Measurements from ENCODE around the gene RACGAP1. TPM values are rescaled to one million over a fixed set of nuclear protein-coding genes. Genes with fewer than 3 reads are reported as not detected.
A peak's percentile ranks its signal among the peaks of the same experiment; 100 is the strongest.
"Not testable (repeated sequence)": the region's sequence is repeated elsewhere in the genome, so short reads cannot be mapped to it uniquely, and the experiment has no call there.

The RACGAP1 gene
- total RNA-seq, 1 experiment from 2014 or later = 78.6 TPM

GRCh38 chr12:50005175-50005574 is 20.1 kb downstream of the RACGAP1 start:
- no peak for DNase-seq
- Histone ChIP-seq H3K4me1 (ENCODE audit: low read length) (peaks cover 45% of the 10 kb centered on the region), H3K79me2 (ENCODE audit: low read length) (peaks cover 64% of the 10 kb centered on the region), H3K9me2 (replicated peaks; ENCODE audit: insufficient read depth, low read length) (no peaks in the 10 kb centered on the region), H3K4me2 (ENCODE audit: low read depth, low read length, poor library complexity, severe bottlenecking) (no peak overlapping the region), H4K20me1 (ENCODE audit: insufficient read depth, low read depth, low read length) (no peaks in the 10 kb centered on the region), H2AFZ (ENCODE audit: low read length) (no peak overlapping the region), H3K9me3 (ENCODE audit: low read length) (no peaks in the 10 kb centered on the region), H3K4me3 (ENCODE audit: low read length) (no peak overlapping the region), H3K9ac (ENCODE audit: low read length) (no peak overlapping the region), H3K36me3 (ENCODE audit: insufficient read depth, low read length) (peaks cover 63% of the 10 kb centered on the region), H3K27me3 (ENCODE audit: low read length) (no peaks in the 10 kb centered on the region), H3K27ac (ENCODE audit: low read length) (0 out of 2 replicates have a peak overlapping the region, but pooled peaks have one; percentile 77)

GRCh38 chr12:50004696-50005095 is 20.6 kb downstream of the RACGAP1 start:
- Histone ChIP-seq H4K20me1 (ENCODE audit: insufficient read depth, low read depth, low read length) (no peaks in the 10 kb centered on the region), H3K9me3 (ENCODE audit: low read length) (no peaks in the 10 kb centered on the region), H3K27ac (ENCODE audit: low read length) (0 out of 2 replicates have a peak overlapping the region, but pooled peaks have one; percentile 13), H3K9ac (ENCODE audit: low read length) (no peak overlapping the region), H3K4me3 (ENCODE audit: low read length) (no peak overlapping the region), H3K9me2 (replicated peaks; ENCODE audit: insufficient read depth, low read length) (no peaks in the 10 kb centered on the region), H2AFZ (ENCODE audit: low read length) (no peak overlapping the region), H3K79me2 (ENCODE audit: low read length) (peaks cover 60% of the 10 kb centered on the region), H3K36me3 (ENCODE audit: insufficient read depth, low read length) (peaks cover 59% of the 10 kb centered on the region), H3K27me3 (ENCODE audit: low read length) (no peaks in the 10 kb centered on the region), H3K4me2 (ENCODE audit: low read depth, low read length, poor library complexity, severe bottlenecking) (no peak overlapping the region), H3K4me1 (ENCODE audit: low read length) (peaks cover 41% of the 10 kb centered on the region)
- DNase-seq = no peak

DNA sequence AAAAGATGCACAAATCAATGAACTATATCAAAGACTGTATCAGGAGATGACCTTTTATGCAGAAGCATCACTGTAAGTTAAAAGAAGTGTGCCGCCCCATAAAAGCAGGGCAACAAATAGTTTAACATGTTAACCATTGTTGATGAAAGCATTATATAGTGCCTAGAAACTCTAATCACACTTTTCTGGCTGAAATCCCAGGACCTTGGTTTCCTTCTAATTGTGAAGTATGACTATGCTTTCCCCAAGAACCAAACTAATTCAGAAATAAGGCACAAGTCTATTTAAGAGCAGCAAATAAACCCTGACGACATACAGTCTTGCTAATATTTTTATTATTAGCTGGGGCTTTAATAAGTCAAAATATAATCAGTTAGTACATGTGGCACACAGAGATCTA is 21.7 kb downstream of the RACGAP1 start:
- peaks cover 49% of the 10 kb centered on the region for H3K79me2 ChIP-seq (ENCODE audit: low read length)
- H3K4me2 ChIP-seq (ENCODE audit: low read depth, low read length, poor library complexity, severe bottlenecking) = no peak overlapping the region
- H3K27me3 ChIP-seq (ENCODE audit: low read length) = no peaks in the 10 kb centered on the region
- peaks cover 64% of the 10 kb centered on the region for H3K36me3 ChIP-seq (ENCODE audit: insufficient read depth, low read length)
- no peak overlapping the region for H3K27ac ChIP-seq (ENCODE audit: low read length)
- no peak overlapping the region for H3K9ac ChIP-seq (ENCODE audit: low read length)
- no peak for DNase-seq
- no peak overlapping the region for H3K4me3 ChIP-seq (ENCODE audit: low read length)
- no peaks in the 10 kb centered on the region for H4K20me1 ChIP-seq (ENCODE audit: insufficient read depth, low read depth, low read length)
- no peaks in the 10 kb centered on the region for H3K9me2 ChIP-seq (replicated peaks; ENCODE audit: insufficient read depth, low read length)
- peaks cover 35% of the 10 kb centered on the region for H3K4me1 ChIP-seq (ENCODE audit: low read length)
- no peak overlapping the region for H2AFZ ChIP-seq (ENCODE audit: low read length)
- no peaks in the 10 kb centered on the region for H3K9me3 ChIP-seq (ENCODE audit: low read length)

- peaks cover 59% of the 10 kb centered on the region for H3K36me3 ChIP-seq (ENCODE audit: insufficient read depth, low read length)
- H3K27ac ChIP-seq (ENCODE audit: low read length) = no peak overlapping the region
These were observed 26.8 kb downstream of the RACGAP1 start for GRCh38 chr12:49998453-49998852.

GRCh38 chr12:49990273-49990672 is 35.0 kb downstream of the RACGAP1 start:
- no peak overlapping the region for H3K4me2 ChIP-seq (ENCODE audit: low read depth, low read length, poor library complexity, severe bottlenecking)
- no peak for DNase-seq
- no peak overlapping the region for H3K9ac ChIP-seq (ENCODE audit: low read length)

More at GRCh38 chr12:49998453-49998852, 26.8 kb downstream of the RACGAP1 start:
- no peak overlapping the region for H3K9ac ChIP-seq (ENCODE audit: low read length)
- no peaks in the 10 kb centered on the region for H3K27me3 ChIP-seq (ENCODE audit: low read length)
- H3K4me1 ChIP-seq (ENCODE audit: low read length) = no peaks in the 10 kb centered on the region
- no peak for DNase-seq
- H3K9me2 ChIP-seq (replicated peaks; ENCODE audit: insufficient read depth, low read length) = no peaks in the 10 kb centered on the region
- no peak overlapping the region for H3K4me3 ChIP-seq (ENCODE audit: low read length)
- no peaks in the 10 kb centered on the region for H3K9me3 ChIP-seq (ENCODE audit: low read length)
- H3K4me2 ChIP-seq (ENCODE audit: low read depth, low read length, poor library complexity, severe bottlenecking) = no peak overlapping the region
- H3K79me2 ChIP-seq (ENCODE audit: low read length) = peaks cover 4% of the 10 kb centered on the region; the same call in 1 of the 2 replicates
- no peak overlapping the region for H2AFZ ChIP-seq (ENCODE audit: low read length)
- no peaks in the 10 kb centered on the region for H4K20me1 ChIP-seq (ENCODE audit: insufficient read depth, low read depth, low read length)

GRCh38 chr12:49989400-49989799 is 35.9 kb downstream of the RACGAP1 start:
- H3K9me2 ChIP-seq (replicated peaks; ENCODE audit: insufficient read depth, low read length); H3K27ac ChIP-seq (ENCODE audit: low read length); H3K9me3 ChIP-seq (ENCODE audit: low read length); H3K4me1 ChIP-seq (ENCODE audit: low read length); H3K27me3 ChIP-seq (ENCODE audit: low read length); H4K20me1 ChIP-seq (ENCODE audit: insufficient read depth, low read depth, low read length); H3K79me2 ChIP-seq (ENCODE audit: low read length); DNase-seq; H3K4me3 ChIP-seq (ENCODE audit: low read length); H3K4me2 ChIP-seq (ENCODE audit: low read depth, low read length, poor library complexity, severe bottlenecking); H2AFZ ChIP-seq (ENCODE audit: low read length); H3K9ac ChIP-seq (ENCODE audit: low read length): not testable (repeated sequence)
- peaks cover 46% of the 10 kb centered on the region for H3K36me3 ChIP-seq (ENCODE audit: insufficient read depth, low read length)

More at GRCh38 chr12:49990273-49990672, 35.0 kb downstream of the RACGAP1 start:
- H3K4me3 ChIP-seq (ENCODE audit: low read length) = no peak overlapping the region
- no peaks in the 10 kb centered on the region for H3K9me3 ChIP-seq (ENCODE audit: low read length)
- no peaks in the 10 kb centered on the region for H4K20me1 ChIP-seq (ENCODE audit: insufficient read depth, low read depth, low read length)
- H3K27ac ChIP-seq (ENCODE audit: low read length) = no peak overlapping the region
- no peaks in the 10 kb centered on the region for H3K79me2 ChIP-seq (ENCODE audit: low read length)
- no peaks in the 10 kb centered on the region for H3K4me1 ChIP-seq (ENCODE audit: low read length)
- H3K9me2 ChIP-seq (replicated peaks; ENCODE audit: insufficient read depth, low read length) = no peaks in the 10 kb centered on the region
- H2AFZ ChIP-seq (ENCODE audit: low read length) = no peak overlapping the region
- no peaks in the 10 kb centered on the region for H3K27me3 ChIP-seq (ENCODE audit: low read length)
- H3K36me3 ChIP-seq (ENCODE audit: insufficient read depth, low read length) = peaks cover 49% of the 10 kb centered on the region

DNA sequence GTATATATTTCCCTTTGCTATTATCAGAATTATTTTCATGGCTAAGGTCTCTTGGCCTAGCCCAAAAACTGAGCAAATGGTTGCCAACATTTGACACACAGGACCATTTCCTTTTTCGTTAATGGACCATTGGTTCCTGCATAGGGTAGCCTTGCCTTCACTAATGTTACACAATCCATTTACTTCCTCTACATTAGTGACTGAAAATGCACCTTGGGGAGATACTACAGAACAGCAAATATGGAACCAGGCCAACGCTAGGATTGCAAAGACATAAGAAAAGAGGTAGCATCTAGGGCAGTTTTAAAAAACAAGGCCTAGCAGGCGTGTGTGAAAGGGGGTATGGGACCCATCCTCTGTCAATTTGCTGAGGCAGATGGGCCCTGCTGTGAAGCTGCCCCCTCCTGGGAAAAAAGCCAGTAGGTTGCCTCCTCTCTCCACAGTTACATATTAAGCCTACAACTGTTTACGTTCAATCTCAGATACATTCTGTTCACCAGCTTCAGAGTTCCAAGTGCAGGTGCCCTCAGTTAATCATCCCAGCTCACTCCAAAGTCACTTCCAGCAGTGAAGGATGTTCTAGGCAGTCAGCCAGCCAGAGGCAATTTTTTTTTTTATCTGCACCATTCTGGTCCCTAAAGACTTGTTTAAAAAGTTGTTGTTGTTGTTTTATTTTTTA is 37.5 kb downstream of the RACGAP1 start:
- H3K4me1 ChIP-seq (ENCODE audit: low read length) = no peaks in the 10 kb centered on the region
- no peaks in the 10 kb centered on the region for H4K20me1 ChIP-seq (ENCODE audit: insufficient read depth, low read depth, low read length)
- H3K9me3 ChIP-seq (ENCODE audit: low read length) = no peaks in the 10 kb centered on the region
- H3K4me3 ChIP-seq (ENCODE audit: low read length) = no peak overlapping the region
- no peak overlapping the region for H3K27ac ChIP-seq (ENCODE audit: low read length)
- H3K79me2 ChIP-seq (ENCODE audit: low read length) = no peaks in the 10 kb centered on the region
- H3K4me2 ChIP-seq (ENCODE audit: low read depth, low read length, poor library complexity, severe bottlenecking) = no peak overlapping the region
- H3K36me3 ChIP-seq (ENCODE audit: insufficient read depth, low read length) = peaks cover 35% of the 10 kb centered on the region
- H3K27me3 ChIP-seq (ENCODE audit: low read length) = no peaks in the 10 kb centered on the region
- H3K9me2 ChIP-seq (replicated peaks; ENCODE audit: insufficient read depth, low read length) = no peaks in the 10 kb centered on the region
- DNase-seq = no peak
- H2AFZ ChIP-seq (ENCODE audit: low read length) = no peak overlapping the region
- no peak overlapping the region for H3K9ac ChIP-seq (ENCODE audit: low read length)

- H3K9ac ChIP-seq (ENCODE audit: low read length); H2AFZ ChIP-seq (ENCODE audit: low read length); H3K4me3 ChIP-seq (ENCODE audit: low read length); H3K9me2 ChIP-seq (replicated peaks; ENCODE audit: insufficient read depth, low read length); H3K4me1 ChIP-seq (ENCODE audit: low read length); H3K79me2 ChIP-seq (ENCODE audit: low read length); H4K20me1 ChIP-seq (ENCODE audit: insufficient read depth, low read depth, low read length); H3K9me3 ChIP-seq (ENCODE audit: low read length); H3K27ac ChIP-seq (ENCODE audit: low read length); H3K4me2 ChIP-seq (ENCODE audit: low read depth, low read length, poor library complexity, severe bottlenecking); H3K27me3 ChIP-seq (ENCODE audit: low read length); DNase-seq: not testable (repeated sequence)
- peaks cover 23% of the 10 kb centered on the region for H3K36me3 ChIP-seq (ENCODE audit: insufficient read depth, low read length)
These were observed 38.8 kb downstream of the RACGAP1 start for GRCh38 chr12:49986476-49986875.

All from Karpas-422 (cell line).